ENCODE results near the gene CHST3. TPM values are rescaled to one million over a fixed set of nuclear protein-coding genes. Genes with fewer than 3 reads are reported as not detected.
"Not testable (repeated sequence)": the region's sequence is repeated elsewhere in the genome, so short reads cannot be mapped to it uniquely, and the experiment has no call there.

Gene CHST3
- total RNA-seq, 4 donors from 2014 or later, result 8.6 to 16.9 (median 14.0) TPM

GRCh38 chr10:72027498-72027897, 63.3 kb downstream of the CHST3 start:
- intact Hi-C loops (cut with DNase I), result no loop called here
- DNase-seq, result no peak
- WGBS, 2 donors, result 77 to 90% methylated on average over 6 of the region's 6 CpGs
- Histone ChIP-seq H3K9me3 (no peaks in the 10 kb centered on the region), H3K4me3 (replicated peaks in 1 of 3) (no peak overlapping the region), H3K27me3 (no peaks in the 10 kb centered on the region), H3K36me3 (no peaks in the 10 kb centered on the region), H3K4me1 (no peaks in the 10 kb centered on the region), H3K27ac (no peak overlapping the region)
- no peak for TF ChIP-seq CTCF (IDR thresholded peaks at IDR 0.05)
- TF ChIP-seq POLR2A (IDR thresholded peaks at IDR 0.05), result no peak

GRCh38 chr10:72029414-72029813, 65.2 kb downstream of the CHST3 start:
- intact Hi-C loops (cut with DNase I), result no loop called here
- 100% methylated on average over 1 of the region's 1 CpG for WGBS, 2 donors
- TF ChIP-seq CTCF (IDR thresholded peaks at IDR 0.05), result no peak
- TF ChIP-seq POLR2A (IDR thresholded peaks at IDR 0.05), result no peak
- Histone ChIP-seq H3K4me1 (no peaks in the 10 kb centered on the region), H3K36me3 (no peaks in the 10 kb centered on the region), H3K9me3 (no peaks in the 10 kb centered on the region), H3K4me3 (replicated peaks in 1 of 3) (no peak overlapping the region), H3K27ac (no peak overlapping the region), H3K27me3 (no peaks in the 10 kb centered on the region)
- DNase-seq, result no peak

- intact Hi-C loops (cut with DNase I), result no loop called here
- no peak overlapping the region for H3K4me3 ChIP-seq (replicated peaks in 1 of 3)
- no peak for DNase-seq
- H3K9me3 ChIP-seq, result no peaks in the 10 kb centered on the region
- TF ChIP-seq POLR2A (IDR thresholded peaks at IDR 0.05) (no peak), CTCF (IDR thresholded peaks at IDR 0.05) (no peak)
- no peaks in the 10 kb centered on the region for H3K27me3 ChIP-seq
- H3K27ac ChIP-seq, result no peak overlapping the region
- WGBS, 2 donors, result 75% methylated on average over 16 to 19 of the region's 19 CpGs
- no peaks in the 10 kb centered on the region for H3K4me1 ChIP-seq
- no peaks in the 10 kb centered on the region for H3K36me3 ChIP-seq
Measured at GRCh38 chr10:72030762-72031543, 66.8 kb downstream of the CHST3 start.

GRCh38 chr10:72031706-72032105, 67.5 kb downstream of the CHST3 start:
- no peak for DNase-seq
- no peaks in the 10 kb centered on the region for H3K4me1 ChIP-seq
- intact Hi-C loops (cut with DNase I), result no loop called here
- no peaks in the 10 kb centered on the region for H3K27me3 ChIP-seq
- H3K4me3 ChIP-seq (replicated peaks in 1 of 3), result no peak overlapping the region
- TF ChIP-seq CTCF (IDR thresholded peaks at IDR 0.05) (no peak), POLR2A (IDR thresholded peaks at IDR 0.05) (no peak)
- no peaks in the 10 kb centered on the region for H3K9me3 ChIP-seq
- 92 to 93% methylated on average over 10 of the region's 10 CpGs for WGBS, 2 donors
- H3K36me3 ChIP-seq, result no peaks in the 10 kb centered on the region
- no peak overlapping the region for H3K27ac ChIP-seq

GRCh38 chr10:72032409-72033162, 68.4 kb downstream of the CHST3 start:
- 84 to 94% methylated on average over 11 of the region's 11 CpGs for WGBS, 2 donors
- intact Hi-C loops (cut with DNase I); H3K4me3 ChIP-seq (replicated peaks in 1 of 3); H3K9me3 ChIP-seq; H3K27me3 ChIP-seq; H3K27ac ChIP-seq; H3K4me1 ChIP-seq; H3K36me3 ChIP-seq; DNase-seq: not testable (repeated sequence)
